K562 treated with DMSO at 1 percent for 48 hours (cell line): ENCODE data around the gene DNAJC12. TPM values are rescaled to one million over a fixed set of nuclear protein-coding genes. Genes with fewer than 3 reads are reported as not detected.

Experiments
- total RNA-seq: library from RNA; unstranded; fragments of 300-600 nt; gene quantifications from 2 replicates; pipeline ENCODE4 v1.2.3, GENCODE V29; 2022; ENCODE audit warnings: low replicate concordance; ENCODE audit errors: extremely low read depth

Gene DNAJC12
- not detected in 2 replicates for total RNA-seq

DNA sequence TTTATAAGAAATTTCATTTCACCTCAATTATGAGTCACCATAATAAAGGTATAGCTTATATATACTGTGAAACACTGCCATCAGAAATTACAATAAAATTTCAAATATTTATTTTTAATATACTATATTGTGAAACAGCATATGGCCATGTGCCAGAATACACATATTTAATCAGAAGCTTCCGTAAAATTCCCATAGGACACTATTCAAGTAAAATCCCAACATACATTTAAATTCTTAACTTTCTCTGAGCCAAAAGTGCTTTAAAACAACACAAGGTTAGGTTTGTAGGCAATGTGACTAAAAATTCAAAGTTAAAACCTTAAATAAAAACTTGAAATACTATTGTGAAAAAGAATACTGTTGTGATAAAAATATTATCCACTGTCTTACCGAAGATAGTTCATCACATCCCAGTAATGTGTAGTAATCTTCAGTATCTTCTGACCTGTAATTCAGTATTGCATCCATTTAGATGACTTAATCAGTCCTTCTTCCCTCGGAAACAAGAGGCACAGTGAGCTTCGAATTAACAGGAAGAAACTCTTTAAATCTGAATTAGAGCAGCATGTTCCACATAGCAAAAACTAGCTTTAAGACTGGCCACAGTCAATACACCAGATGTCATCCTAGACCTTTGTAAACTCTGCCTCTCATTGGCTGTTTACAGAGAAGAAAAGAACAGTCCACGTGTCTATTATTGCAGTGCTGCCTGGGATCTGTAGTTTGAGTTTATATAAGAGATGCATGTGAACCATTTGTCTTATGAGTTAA, at the start of gene DNAJC12:
Gene DNAJC12, minus strand, starts transcription at position 648 of the 774 bp plus-strand sequence. Its CDS starts 177 bp downstream, at position 471.

DNA sequence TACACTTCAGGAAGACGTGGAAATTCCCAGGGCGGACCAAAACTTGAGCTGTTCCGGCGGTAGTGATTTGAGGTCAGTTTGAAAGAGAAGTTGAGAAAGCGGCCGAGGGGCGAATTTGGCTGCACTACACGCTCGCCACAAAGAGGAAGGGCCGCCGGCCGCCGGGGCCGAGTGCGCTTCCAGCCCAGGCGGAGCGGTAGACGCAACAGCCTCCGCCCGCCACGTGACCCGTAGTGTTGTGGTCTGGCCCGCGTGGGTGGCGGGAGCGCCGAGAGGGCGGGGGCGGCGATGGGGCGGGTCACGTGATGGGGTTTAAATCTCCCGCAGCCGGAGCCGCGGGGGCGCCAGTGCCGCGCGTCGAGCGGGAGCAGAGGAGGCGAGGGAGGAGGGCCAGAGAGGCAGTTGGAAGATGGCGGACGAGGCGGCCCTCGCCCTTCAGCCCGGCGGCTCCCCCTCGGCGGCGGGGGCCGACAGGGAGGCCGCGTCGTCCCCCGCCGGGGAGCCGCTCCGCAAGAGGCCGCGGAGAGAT, 46.4 kb upstream of the DNAJC12 start, which contains the start of gene SIRT1:
Gene SIRT1, plus strand, starts transcription at position 344 of the 529 bp plus-strand sequence. Its CDS starts 66 bp downstream, at position 410.

Other genes with a start within 250 kb of the DNAJC12 start
- gene CTNNA3, start 142.0 kb downstream of the DNAJC12 start, total RNA-seq = not detected in 2 replicates
- gene SIRT1, start 46.5 kb upstream of the DNAJC12 start, total RNA-seq = not detected in 2 replicates
- not detected in 2 replicates for gene HERC4, start 237.1 kb upstream of the DNAJC12 start, total RNA-seq